GM10248 (cell line): Measurements from ENCODE around the gene EIF5A.

Source experiments
- CTCF ChIA-PET: fragments of 300-600 bp; sonication (Branson Sonifier 250); formaldehyde crosslinking; extraction: SDS; loops from one replicate; lab custom pipeline; 2021; ENCODE audit warnings: antibody characterized with exemption; lab: Yijun Ruan, JAX
- POLR2A ChIA-PET: fragments of 350-650 bp; sonication (Branson Sonifier 250); formaldehyde crosslinking; extraction: SDS; loops from one replicate; lab custom pipeline; 2020; ENCODE audit warnings: antibody characterized with exemption; lab: Yijun Ruan, JAX
- DNase-seq: peaks from one replicate; pipeline ENCODE4 v3.0.0; 2012; ENCODE audit errors: extremely low spot score
- CTCF ChIP-seq: IDR thresholded peaks from 2 replicates; pipeline ENCODE4 v1.5.1; 2012; ENCODE audit warnings: mild to moderate bottlenecking, low read depth; ENCODE audit errors: extremely low read depth, missing control alignments, control extremely low read depth

EIF5A gene

GRCh38 chr17:7311110-7311705 lies 3.8 kb downstream of the EIF5A start:
- ChIA-PET CTCF (interaction anchor here (1.1 to 2.0 kb wide), 4 partner anchors 14 to 249 kb away, joined by 3 to 5 read pairs (median 4); no protein-coding TSS in a partner anchor), POLR2A (no interaction called here)
- no peak for DNase-seq
- TF ChIP-seq CTCF: no peak

- POLR2A ChIA-PET: interaction anchor here (0.9 to 1.9 kb wide), 2 partner anchors 17 kb away, joined by 3 to 5 read pairs; partner anchors contain the start of gene NEURL4
- DNase-seq: no peak
- no peak for TF ChIP-seq CTCF
- CTCF ChIA-PET: interaction anchor here (0.9 to 4.2 kb wide), 8 partner anchors 9 to 123 kb away, joined by 3 to 32 read pairs (median 3); partner anchors contain the start of genes TMEM102 and TMEM95
These were observed 5.1 kb downstream of the EIF5A start for GRCh38 chr17:7312432-7313087.

- ChIA-PET CTCF (interaction anchor here (0.9 to 4.2 kb wide), 7 partner anchors 9 to 122 kb away, joined by 3 to 32 read pairs (median 3); partner anchors contain the start of genes TMEM102 and TMEM95), POLR2A (interaction anchor here (1.9 kb wide), 1 partner anchor 16 kb away, joined by 5 read pairs; the partner anchor contains the start of gene NEURL4)
- no peak for DNase-seq
These were observed 5.9 kb downstream of the EIF5A start for GRCh38 chr17:7313088-7313889.

GRCh38 chr17:7313890-7314718 lies 6.7 kb downstream of the EIF5A start:
- POLR2A ChIA-PET: interaction anchor here (1.7 to 1.9 kb wide), 2 partner anchors 15 to 90 kb away, joined by 4 to 5 read pairs; partner anchors contain the start of genes NEURL4 and TMEM256

More at GRCh38 chr17:7313088-7313889, 5.9 kb downstream of the EIF5A start:
- TF ChIP-seq CTCF: no peak

More at GRCh38 chr17:7313890-7314718, 6.7 kb downstream of the EIF5A start:
- DNase-seq: no peak
- CTCF ChIA-PET: interaction anchor here (1.0 to 4.2 kb wide), 7 partner anchors 8 to 41 kb away, joined by 3 to 32 read pairs (median 4); partner anchors contain the start of gene TMEM95
- TF ChIP-seq CTCF: no peak
